ENCODE data around the gene WDCP.
A peak's percentile ranks its signal among the peaks of the same experiment; 100 is the strongest.

Gene WDCP

GRCh38 chr2:24058564-24059271 is 11.5 kb upstream of the WDCP start:
- Histone ChIP-seq H3K4me3 (ENCODE audit: extremely low read depth, insufficient read depth, low read length, poor library complexity, severe bottlenecking) (no peak overlapping the region), H3K4me1 (ENCODE audit: control insufficient read depth, insufficient read depth, low read length, poor library complexity, severe bottlenecking) (no peaks in the 10 kb centered on the region), H3K27ac (ENCODE audit: low read depth, low read length, severe bottlenecking) (no peak overlapping the region), H3K9me3 (ENCODE audit: control insufficient read depth, low read length) (no peaks in the 10 kb centered on the region), H3K36me3 (ENCODE audit: control insufficient read depth, insufficient read depth, low read length) (peaks cover 29% of the 10 kb centered on the region)
- 93 to 96% methylated on average over 2 to 4 of the region's 4 CpGs for WGBS, 2 experiments (ENCODE audit: insufficient coverage in 2 of 2)

GRCh38 chr2:24055750-24056149 is 8.6 kb upstream of the WDCP start:
- no peaks in the 10 kb centered on the region for H3K4me1 ChIP-seq (ENCODE audit: control insufficient read depth, insufficient read depth, low read length, poor library complexity, severe bottlenecking)
- H3K27ac ChIP-seq (ENCODE audit: low read depth, low read length, severe bottlenecking): no peak overlapping the region
- peaks cover 18% of the 10 kb centered on the region for H3K36me3 ChIP-seq (ENCODE audit: control insufficient read depth, insufficient read depth, low read length)
- no peaks in the 10 kb centered on the region for H3K9me3 ChIP-seq (ENCODE audit: control insufficient read depth, low read length)
- H3K4me3 ChIP-seq (ENCODE audit: extremely low read depth, insufficient read depth, low read length, poor library complexity, severe bottlenecking): no peak overlapping the region
- 91 to 100% methylated on average over 5 to 6 of the region's 6 CpGs for WGBS, 2 experiments (ENCODE audit: insufficient coverage in 2 of 2)

- WGBS, 2 experiments (ENCODE audit: insufficient coverage in 2 of 2): 88 to 92% methylated on average over 4 to 6 of the region's 8 CpGs
- H3K4me1 ChIP-seq (ENCODE audit: control insufficient read depth, insufficient read depth, low read length, poor library complexity, severe bottlenecking): no peaks in the 10 kb centered on the region
- H3K9me3 ChIP-seq (ENCODE audit: control insufficient read depth, low read length): no peaks in the 10 kb centered on the region
- H3K4me3 ChIP-seq (ENCODE audit: extremely low read depth, insufficient read depth, low read length, poor library complexity, severe bottlenecking): no peak overlapping the region
- H3K27ac ChIP-seq (ENCODE audit: low read depth, low read length, severe bottlenecking): no peak overlapping the region
- H3K36me3 ChIP-seq (ENCODE audit: control insufficient read depth, insufficient read depth, low read length): peaks cover 18% of the 10 kb centered on the region
Observed at GRCh38 chr2:24054366-24055010, 7.3 kb upstream of the WDCP start.

- Histone ChIP-seq H3K9me3 (ENCODE audit: control insufficient read depth, low read length) (no peaks in the 10 kb centered on the region), H3K4me1 (ENCODE audit: control insufficient read depth, insufficient read depth, low read length, poor library complexity, severe bottlenecking) (no peaks in the 10 kb centered on the region), H3K4me3 (ENCODE audit: extremely low read depth, insufficient read depth, low read length, poor library complexity, severe bottlenecking) (no peak overlapping the region), H3K27ac (ENCODE audit: low read depth, low read length, severe bottlenecking) (no peak overlapping the region), H3K36me3 (ENCODE audit: control insufficient read depth, insufficient read depth, low read length) (peaks cover 18% of the 10 kb centered on the region)
- WGBS, 2 experiments (ENCODE audit: insufficient coverage in 2 of 2): no CpG with 5 or more reads among the region's 1 CpG
Observed at GRCh38 chr2:24052951-24053350, 5.8 kb upstream of the WDCP start.

- Histone ChIP-seq H3K36me3 (ENCODE audit: control insufficient read depth, insufficient read depth, low read length) (peaks cover 18% of the 10 kb centered on the region), H3K27ac (ENCODE audit: low read depth, low read length, severe bottlenecking) (no peak overlapping the region), H3K4me1 (ENCODE audit: control insufficient read depth, insufficient read depth, low read length, poor library complexity, severe bottlenecking) (no peaks in the 10 kb centered on the region), H3K4me3 (ENCODE audit: extremely low read depth, insufficient read depth, low read length, poor library complexity, severe bottlenecking) (no peak overlapping the region), H3K9me3 (ENCODE audit: control insufficient read depth, low read length) (no peaks in the 10 kb centered on the region)
- WGBS, 2 experiments (ENCODE audit: insufficient coverage in 2 of 2): 93 to 94% methylated on average over 6 of the region's 8 CpGs
Observed at GRCh38 chr2:24051833-24052232, 4.6 kb upstream of the WDCP start.

GRCh38 chr2:24050041-24050979 is 3.1 kb upstream of the WDCP start:
- no peak overlapping the region for H3K27ac ChIP-seq (ENCODE audit: low read depth, low read length, severe bottlenecking)

GRCh38 chr2:24049485-24050021 is 2.4 kb upstream of the WDCP start, which contains the start of gene FKBP1B:
TSS of gene FKBP1B (plus strand) at chr2:24049741. CDS start at chr2:24049850, 109 bp downstream.
- Histone ChIP-seq H3K4me3 (ENCODE audit: extremely low read depth, insufficient read depth, low read length, poor library complexity, severe bottlenecking) (peak within 1 kb of the TSS; percentile 84), H3K27ac (ENCODE audit: low read depth, low read length, severe bottlenecking) (no peak within 1 kb of the TSS), H3K36me3 (ENCODE audit: control insufficient read depth, insufficient read depth, low read length) (peaks cover 5% of the 10 kb centered on the region), H3K4me1 (ENCODE audit: control insufficient read depth, insufficient read depth, low read length, poor library complexity, severe bottlenecking) (peaks cover 9% of the 10 kb centered on the region), H3K9me3 (ENCODE audit: control insufficient read depth, low read length) (no peaks in the 10 kb centered on the region)
- 0% methylated on average over 16 to 28 of the region's 52 CpGs for WGBS, 2 experiments (ENCODE audit: insufficient coverage in 2 of 2)

More at GRCh38 chr2:24050041-24050979, 3.1 kb upstream of the WDCP start:
- peaks cover 9% of the 10 kb centered on the region for H3K4me1 ChIP-seq (ENCODE audit: control insufficient read depth, insufficient read depth, low read length, poor library complexity, severe bottlenecking)
- no peaks in the 10 kb centered on the region for H3K9me3 ChIP-seq (ENCODE audit: control insufficient read depth, low read length)
- H3K4me3 ChIP-seq (ENCODE audit: extremely low read depth, insufficient read depth, low read length, poor library complexity, severe bottlenecking): peak overlapping the region; percentile 84
- WGBS, 2 experiments (ENCODE audit: insufficient coverage in 2 of 2): 3% methylated on average over 37 to 38 of the region's 47 CpGs
- peaks cover 13% of the 10 kb centered on the region for H3K36me3 ChIP-seq (ENCODE audit: control insufficient read depth, insufficient read depth, low read length)

GRCh38 chr2:24048769-24049484 is 1.7 kb upstream of the WDCP start:
- Histone ChIP-seq H3K4me3 (ENCODE audit: extremely low read depth, insufficient read depth, low read length, poor library complexity, severe bottlenecking) (peak overlapping the region; percentile 84), H3K27ac (ENCODE audit: low read depth, low read length, severe bottlenecking) (no peak overlapping the region), H3K9me3 (ENCODE audit: control insufficient read depth, low read length) (no peaks in the 10 kb centered on the region), H3K36me3 (ENCODE audit: control insufficient read depth, insufficient read depth, low read length) (no peaks in the 10 kb centered on the region), H3K4me1 (ENCODE audit: control insufficient read depth, insufficient read depth, low read length, poor library complexity, severe bottlenecking) (peaks cover 9% of the 10 kb centered on the region)
- WGBS, 2 experiments (ENCODE audit: insufficient coverage in 2 of 2): 82 to 83% methylated on average over 15 to 16 of the region's 23 CpGs

GRCh38 chr2:24047703-24048033 is 477 bp upstream of the WDCP start:
- Histone ChIP-seq H3K4me3 (ENCODE audit: extremely low read depth, insufficient read depth, low read length, poor library complexity, severe bottlenecking) (peak overlapping the region; percentile 74), H3K36me3 (ENCODE audit: control insufficient read depth, insufficient read depth, low read length) (no peaks in the 10 kb centered on the region), H3K9me3 (ENCODE audit: control insufficient read depth, low read length) (no peaks in the 10 kb centered on the region), H3K4me1 (ENCODE audit: control insufficient read depth, insufficient read depth, low read length, poor library complexity, severe bottlenecking) (peaks cover 9% of the 10 kb centered on the region), H3K27ac (ENCODE audit: low read depth, low read length, severe bottlenecking) (no peak overlapping the region)
- WGBS, 2 experiments (ENCODE audit: insufficient coverage in 2 of 2): 62 to 65% methylated on average over 6 of the region's 8 CpGs

GRCh38 chr2:24046599-24046929 is 627 bp downstream of the WDCP start:
- Histone ChIP-seq H3K27ac (ENCODE audit: low read depth, low read length, severe bottlenecking) (peak overlapping the region; percentile 68), H3K36me3 (ENCODE audit: control insufficient read depth, insufficient read depth, low read length) (no peaks in the 10 kb centered on the region), H3K9me3 (ENCODE audit: control insufficient read depth, low read length) (no peaks in the 10 kb centered on the region), H3K4me3 (ENCODE audit: extremely low read depth, insufficient read depth, low read length, poor library complexity, severe bottlenecking) (peak overlapping the region; percentile 74), H3K4me1 (ENCODE audit: control insufficient read depth, insufficient read depth, low read length, poor library complexity, severe bottlenecking) (peaks cover 9% of the 10 kb centered on the region)
- 0% methylated on average over 1 of the region's 2 CpGs; no CpG with 5 or more reads in 1 of the 2 experiments for WGBS, 2 experiments (ENCODE audit: insufficient coverage in 2 of 2)

Measured in mesodermal cell (in vitro differentiated cells).